Panc1 (cell line): ENCODE data around the gene MAP9. TPM values are rescaled to one million over a fixed set of nuclear protein-coding genes. Genes with fewer than 3 reads are reported as not detected.

ENCODE experiments used
- ATAC-seq: fragments of 200-7000 bp; cut with Tn5 transposase; 2 replicates; pipeline ENCODE4 v1.9.1; 2020; ENCODE audit warnings: mild to moderate bottlenecking, moderate library complexity
- BruUV-seq: library from RNA; stranded (reverse); fragments of 400-500 nt; replicated peaks from 2 replicates; lab custom pipeline; 2021; lab: Mats Ljungman, UMichigan
- CTCF ChIA-PET: fragments of 300-600 bp; sonication (Branson Sonifier 250); formaldehyde crosslinking; loops from one replicate; lab custom pipeline; 2022; ENCODE audit warnings: antibody characterized with exemption; lab: Charles Lee
- POLR2A ChIA-PET: fragments of 300-600 bp; sonication (Branson Sonifier 250); formaldehyde crosslinking; loops from one replicate; lab custom pipeline; 2022; ENCODE audit warnings: antibody characterized with exemption; lab: Charles Lee
- DNase-seq: peaks from one replicate; pipeline ENCODE4 v3.0.0-alpha.2; 2010; ENCODE audit warnings: low read depth, low spot score
- H3K27ac ChIP-seq: 2 replicates; pipeline ENCODE4 v1.5.1; 2011; ENCODE audit warnings: mild to moderate bottlenecking, low read length, inconsistent platforms
- H3K27me3 ChIP-seq: fragments of 200-500 bp; sonication (Bioruptor generic); 2 replicates; pipeline ENCODE4 v1.6.0; 2014; ENCODE audit warnings: low read length, inconsistent platforms; ENCODE audit not compliant: control insufficient read depth, insufficient read depth
- H3K36me3 ChIP-seq: fragments of 200-500 bp; sonication (Bioruptor generic); 2 replicates; pipeline ENCODE4 v1.5.1; 2014; ENCODE audit warnings: inconsistent platforms, mild to moderate bottlenecking, low read length, moderate library complexity; ENCODE audit not compliant: control insufficient read depth, insufficient read depth
- H3K4me1 ChIP-seq: 2 replicates; pipeline ENCODE4 v1.5.1; 2011; ENCODE audit warnings: inconsistent platforms, mild to moderate bottlenecking, low read length, moderate library complexity; ENCODE audit not compliant: control insufficient read depth, insufficient read depth
- H3K4me3 ChIP-seq, 2 experiments: 2 replicates each; pipeline ENCODE4 v1.5.1; 2011 to 2012; ENCODE audit warnings: low read depth in 2 of 2, low read length in 2 of 2, mild to moderate bottlenecking in 2 of 2, inconsistent platforms in 1 of 2, moderate library complexity in 1 of 2
- H3K9me3 ChIP-seq: fragments of 200-500 bp; sonication (Bioruptor generic); 2 replicates; pipeline ENCODE4 v1.5.1; 2014; ENCODE audit warnings: low read depth, mild to moderate bottlenecking, inconsistent platforms, low read length, moderate library complexity; ENCODE audit not compliant: control insufficient read depth, insufficient read depth
- CTCF ChIP-seq: fragments of 450-650 bp; IDR thresholded peaks from 2 replicates; pipeline ENCODE4 v1.5.1; 2017; ENCODE audit warnings: mild to moderate bottlenecking
- POLR2AphosphoS5 ChIP-seq: IDR thresholded peaks from 2 replicates; pipeline ENCODE4 v1.6.1; 2012; ENCODE audit warnings: mild to moderate bottlenecking, low read depth, low read length, moderate library complexity
- SIN3A ChIP-seq: IDR thresholded peaks from 2 replicates; pipeline ENCODE4 v1.6.1; 2012; ENCODE audit warnings: low read depth, mild to moderate bottlenecking, low read length, moderate library complexity, borderline replicate concordance; ENCODE audit not compliant: insufficient read depth
- TCF7L2 ChIP-seq: IDR thresholded peaks from 2 replicates; pipeline ENCODE4 v1.6.1; 2011; ENCODE audit warnings: mild to moderate bottlenecking, low read depth, low read length, inconsistent platforms
- in situ Hi-C: cut with HindIII; loops from 2 replicates; pipeline ENCODE4 v1.10.0; 2016; ENCODE audit warnings: low sequenced_read_pairs, low pct_unique_long_range_greater_than_20kb
- intact Hi-C: fragments of 100-400 bp; cut with micrococcal nuclease; formaldehyde crosslinking; loops from one replicate; pipeline ENCODE4 v1.10.0; 2022; ENCODE audit not compliant: unreplicated experiment
- total RNA-seq: library from RNA; stranded (reverse); gene quantifications from one replicate; pipeline ENCODE4 v1.2.1, GENCODE V29; 2021; ENCODE audit not compliant: unreplicated experiment
- TF ChIP-seq, protein P1 (sequence below), 2 experiments: IDR thresholded peaks; 2 replicates each; pipeline ENCODE4 v1.6.1; 2011 to 2012; ENCODE audit warnings: low read depth in 2 of 2, control low read depth in 1 of 2, low read length in 1 of 2, mild to moderate bottlenecking in 1 of 2, moderate library complexity in 1 of 2; ENCODE audit not compliant: insufficient read depth in 1 of 2

The MAP9 gene
- total RNA-seq, 1 experiment from 2014 or later, result 9.8 TPM

GRCh38 chr4:155408796-155409195 is 32.0 kb upstream of the MAP9 start:
- DNase-seq, result no peak
- in situ Hi-C loops, result no loop called here

DNA sequence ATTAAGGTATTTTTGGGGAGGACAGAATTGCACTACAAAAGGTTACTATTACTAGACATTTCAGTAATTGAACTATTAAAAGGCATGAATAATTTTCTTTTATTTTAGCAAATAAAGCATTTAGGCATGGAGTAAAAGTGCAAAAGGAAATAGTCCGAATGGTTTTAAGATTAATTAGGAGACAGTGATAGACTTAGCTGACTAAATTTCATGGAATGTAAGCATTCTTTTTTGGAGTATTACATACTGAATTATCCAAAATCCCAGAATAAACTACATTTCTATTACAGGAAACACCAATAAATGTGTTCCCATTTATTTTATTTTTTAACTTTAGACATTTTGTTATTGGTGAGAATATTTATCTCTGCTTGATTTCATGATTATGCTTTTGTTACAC is 30.7 kb upstream of the MAP9 start:
- ChIA-PET CTCF (no interaction called here), POLR2A (no interaction called here)
- intact Hi-C loops, result loop anchor here (5.0 kb wide), 1 partner anchor 545 kb away; the partner anchor contains the start of gene CTSO
- no peaks in the 10 kb centered on the region for H3K36me3 ChIP-seq
- TF ChIP-seq TCF7L2, result no peak
- no peak for TF ChIP-seq SIN3A
- TF ChIP-seq, protein P1, sequence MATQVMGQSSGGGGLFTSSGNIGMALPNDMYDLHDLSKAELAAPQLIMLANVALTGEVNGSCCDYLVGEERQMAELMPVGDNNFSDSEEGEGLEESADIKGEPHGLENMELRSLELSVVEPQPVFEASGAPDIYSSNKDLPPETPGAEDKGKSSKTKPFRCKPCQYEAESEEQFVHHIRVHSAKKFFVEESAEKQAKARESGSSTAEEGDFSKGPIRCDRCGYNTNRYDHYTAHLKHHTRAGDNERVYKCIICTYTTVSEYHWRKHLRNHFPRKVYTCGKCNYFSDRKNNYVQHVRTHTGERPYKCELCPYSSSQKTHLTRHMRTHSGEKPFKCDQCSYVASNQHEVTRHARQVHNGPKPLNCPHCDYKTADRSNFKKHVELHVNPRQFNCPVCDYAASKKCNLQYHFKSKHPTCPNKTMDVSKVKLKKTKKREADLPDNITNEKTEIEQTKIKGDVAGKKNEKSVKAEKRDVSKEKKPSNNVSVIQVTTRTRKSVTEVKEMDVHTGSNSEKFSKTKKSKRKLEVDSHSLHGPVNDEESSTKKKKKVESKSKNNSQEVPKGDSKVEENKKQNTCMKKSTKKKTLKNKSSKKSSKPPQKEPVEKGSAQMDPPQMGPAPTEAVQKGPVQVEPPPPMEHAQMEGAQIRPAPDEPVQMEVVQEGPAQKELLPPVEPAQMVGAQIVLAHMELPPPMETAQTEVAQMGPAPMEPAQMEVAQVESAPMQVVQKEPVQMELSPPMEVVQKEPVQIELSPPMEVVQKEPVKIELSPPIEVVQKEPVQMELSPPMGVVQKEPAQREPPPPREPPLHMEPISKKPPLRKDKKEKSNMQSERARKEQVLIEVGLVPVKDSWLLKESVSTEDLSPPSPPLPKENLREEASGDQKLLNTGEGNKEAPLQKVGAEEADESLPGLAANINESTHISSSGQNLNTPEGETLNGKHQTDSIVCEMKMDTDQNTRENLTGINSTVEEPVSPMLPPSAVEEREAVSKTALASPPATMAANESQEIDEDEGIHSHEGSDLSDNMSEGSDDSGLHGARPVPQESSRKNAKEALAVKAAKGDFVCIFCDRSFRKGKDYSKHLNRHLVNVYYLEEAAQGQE (IDR thresholded peaks at IDR 0.05; ENCODE audit: insufficient read depth in 1 of 2, low read depth in 2 of 2, low read length in 1 of 2), result no peak
- no peak for TF ChIP-seq POLR2AphosphoS5
- no peak for TF ChIP-seq CTCF
- no peak overlapping the region for H3K4me3 ChIP-seq
- no peak for ATAC-seq
- in situ Hi-C loops, result no loop called here
- H3K4me1 ChIP-seq, result no peaks in the 10 kb centered on the region
- no TSS peak for BruUV-seq
- no peaks in the 10 kb centered on the region for H3K9me3 ChIP-seq
- no peaks in the 10 kb centered on the region for H3K27me3 ChIP-seq
- DNase-seq, result no peak
- H3K27ac ChIP-seq, result no peak overlapping the region

More at GRCh38 chr4:155408796-155409195, 32.0 kb upstream of the MAP9 start:
- intact Hi-C loops, result loop anchor here (5.0 kb wide), 1 partner anchor 544 kb away; the partner anchor contains the start of gene CTSO
- no peaks in the 10 kb centered on the region for H3K9me3 ChIP-seq
- no peak overlapping the region for H3K4me3 ChIP-seq
- H3K36me3 ChIP-seq, result no peaks in the 10 kb centered on the region
- no peak overlapping the region for H3K27ac ChIP-seq
- ChIA-PET POLR2A (no interaction called here), CTCF (no interaction called here)
- ATAC-seq, result no peak
- H3K27me3 ChIP-seq, result no peaks in the 10 kb centered on the region
- BruUV-seq, result no TSS peak
- no peaks in the 10 kb centered on the region for H3K4me1 ChIP-seq
- no peak for TF ChIP-seq SIN3A
- TF ChIP-seq POLR2AphosphoS5, result no peak
- TF ChIP-seq CTCF, result no peak
- TF ChIP-seq TCF7L2, result no peak
- TF ChIP-seq, protein P1 (IDR thresholded peaks at IDR 0.05; ENCODE audit: insufficient read depth in 1 of 2, low read depth in 2 of 2, low read length in 1 of 2), result no peak
